ENCODE measurements around the gene BCL2L13.
"Not testable (repeated sequence)": the region's sequence is repeated elsewhere in the genome, so short reads cannot be mapped to it uniquely, and the experiment has no call there.

The BCL2L13 gene

DNA sequence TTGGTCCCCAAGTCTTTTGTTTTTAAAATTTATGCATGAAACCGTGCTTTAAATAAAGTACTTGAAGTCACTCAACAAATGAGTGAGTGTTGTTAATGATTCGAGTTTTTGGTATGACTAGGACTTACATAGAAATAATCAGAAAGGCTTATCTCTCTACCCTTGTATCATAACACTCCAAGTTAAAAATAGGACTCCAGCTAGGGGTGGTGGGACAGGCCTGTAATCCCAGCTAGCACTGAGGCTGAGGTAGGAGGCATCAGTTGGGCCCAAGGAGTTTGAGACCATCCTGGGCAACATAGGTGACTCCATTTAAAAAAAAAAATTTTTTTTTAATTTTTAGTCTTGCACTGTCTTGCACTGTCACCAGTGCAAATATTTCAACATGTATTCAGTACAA, 55.6 kb downstream of the BCL2L13 start:
- in situ Hi-C loops (cut with HindIII; ENCODE audit: low sequenced_read_pairs), result no loop called here

DNA sequence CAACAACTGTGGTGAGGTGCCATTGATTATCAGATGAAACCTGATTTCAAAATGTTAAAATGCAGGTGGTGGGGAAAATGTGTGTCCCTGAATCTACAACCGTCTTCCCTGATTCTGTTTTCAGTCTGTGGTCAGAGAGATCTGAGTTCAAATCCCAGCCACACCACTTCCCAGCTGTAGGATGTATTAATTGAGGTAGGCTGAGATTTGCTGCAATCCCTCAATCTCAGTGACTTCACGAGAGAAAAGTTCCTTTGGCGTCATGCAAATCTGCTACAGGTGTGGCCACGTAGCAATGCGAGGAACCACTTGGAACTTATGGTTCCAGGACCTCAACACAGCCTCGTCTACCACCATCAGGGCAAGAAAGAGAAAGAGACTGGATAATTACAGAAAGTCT, 56.2 kb downstream of the BCL2L13 start:
- in situ Hi-C loops (cut with HindIII; ENCODE audit: low sequenced_read_pairs), result no loop called here

DNA sequence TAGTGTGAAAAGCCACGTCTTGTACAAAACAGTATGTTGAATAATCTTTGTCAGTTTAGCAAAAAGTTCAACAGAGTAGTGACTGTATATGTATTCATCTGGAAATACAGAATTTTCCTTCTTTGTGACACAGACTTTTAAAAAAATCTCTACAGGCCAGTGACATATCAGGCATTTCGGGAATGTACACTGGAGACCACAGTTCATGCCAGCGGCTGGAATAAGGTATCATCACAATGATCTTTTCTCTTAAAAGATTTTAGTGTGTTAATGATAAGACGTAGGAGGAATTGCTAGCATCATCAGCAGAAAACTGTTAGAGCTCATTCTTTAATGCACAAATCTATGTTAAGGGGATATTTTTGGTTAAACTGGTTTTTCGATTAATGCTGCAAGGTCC, 57.4 kb downstream of the BCL2L13 start:
- in situ Hi-C loops (cut with HindIII; ENCODE audit: low sequenced_read_pairs), result no loop called here

DNA sequence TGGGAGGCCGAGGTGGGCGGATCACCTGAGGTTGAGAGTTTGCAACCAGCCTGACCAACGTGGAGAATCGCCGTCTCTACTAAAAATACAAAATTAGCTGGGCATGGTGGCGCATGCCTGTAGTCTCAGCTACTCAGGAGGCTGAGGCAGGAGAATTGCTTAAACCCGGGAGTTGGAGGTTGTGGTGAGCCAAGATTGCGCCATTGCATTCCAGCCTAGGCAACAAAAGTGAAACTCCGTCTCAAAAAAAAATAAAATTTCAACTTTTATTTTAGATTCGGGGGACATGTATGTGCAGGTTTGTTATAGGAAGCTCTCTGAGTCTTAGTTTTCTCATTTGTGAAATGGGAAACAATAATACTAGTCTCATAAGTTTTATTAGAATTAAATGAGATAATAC, 58.6 kb downstream of the BCL2L13 start:
- in situ Hi-C loops (cut with HindIII; ENCODE audit: low sequenced_read_pairs), result not testable (repeated sequence)

DNA sequence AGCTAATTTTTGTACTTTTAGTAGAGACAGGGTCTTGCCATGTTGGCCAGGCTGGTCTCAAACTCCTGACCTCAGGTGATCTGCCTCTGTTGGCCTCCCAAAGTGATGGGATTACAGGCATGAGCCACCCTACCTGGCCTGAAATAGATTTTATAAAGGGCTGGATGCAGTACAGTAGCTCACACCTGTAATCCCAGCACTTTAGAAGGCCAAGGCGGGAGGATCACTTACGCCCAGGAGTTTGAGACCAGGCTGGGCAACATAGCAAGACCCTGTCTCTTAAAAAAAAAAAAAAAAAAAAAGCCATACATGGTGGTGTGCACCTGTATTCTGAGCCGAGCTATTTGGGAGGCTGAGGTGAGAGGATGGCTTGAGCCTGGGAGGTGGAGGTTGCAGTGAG, 59.7 kb downstream of the BCL2L13 start:
- in situ Hi-C loops (cut with HindIII; ENCODE audit: low sequenced_read_pairs), result not testable (repeated sequence)

DNA sequence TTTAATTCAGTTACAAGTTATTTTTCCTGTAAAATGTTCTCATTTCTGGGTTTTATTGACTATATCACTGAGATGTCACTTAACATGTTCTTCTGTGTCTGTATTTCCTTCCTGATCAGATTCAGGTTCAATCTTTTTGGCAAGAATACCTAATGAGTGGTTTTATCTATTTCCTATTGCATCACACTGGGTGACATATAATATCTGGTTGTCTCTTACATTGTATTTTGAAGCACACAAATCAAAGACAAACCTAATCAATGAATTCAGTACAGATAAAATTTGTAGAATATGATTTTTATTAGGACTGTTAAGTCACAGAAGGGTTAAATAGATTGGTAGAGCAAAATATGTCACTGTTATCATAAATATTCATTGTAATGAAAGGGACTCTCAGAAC, 60.4 kb downstream of the BCL2L13 start:
- in situ Hi-C loops (cut with HindIII; ENCODE audit: low sequenced_read_pairs), result no loop called here

DNA sequence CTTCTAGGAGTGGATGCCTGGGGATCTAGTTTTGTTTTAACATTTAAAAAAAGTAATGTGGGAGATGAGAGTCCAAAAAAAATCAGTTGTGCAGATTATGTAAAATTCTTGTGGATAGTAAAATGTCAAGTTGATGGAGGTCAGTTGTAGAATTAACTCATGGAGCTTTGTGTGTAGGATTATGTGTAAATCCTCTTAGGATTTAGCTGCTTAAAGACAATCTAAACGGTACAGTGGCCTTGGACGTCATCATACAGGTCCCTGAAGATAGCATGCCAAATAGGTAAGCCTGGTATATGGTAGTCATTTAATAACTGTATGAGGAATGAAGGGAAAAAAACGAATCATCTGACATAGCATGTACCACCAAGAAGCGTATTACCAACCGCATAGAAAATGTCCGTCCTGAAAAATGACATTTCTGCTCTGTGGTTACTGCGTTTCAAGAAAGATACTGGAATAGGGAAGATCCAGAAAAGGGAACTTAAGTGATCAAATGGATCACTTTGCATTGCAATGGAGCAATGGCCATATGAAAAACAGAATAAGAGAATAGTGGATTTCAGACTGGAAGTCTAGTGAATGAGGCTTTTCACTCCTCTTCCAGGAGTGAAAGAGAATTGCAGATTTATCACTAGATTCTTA, 61.3 kb downstream of the BCL2L13 start:
- in situ Hi-C loops (cut with HindIII; ENCODE audit: low sequenced_read_pairs), result no loop called here

DNA sequence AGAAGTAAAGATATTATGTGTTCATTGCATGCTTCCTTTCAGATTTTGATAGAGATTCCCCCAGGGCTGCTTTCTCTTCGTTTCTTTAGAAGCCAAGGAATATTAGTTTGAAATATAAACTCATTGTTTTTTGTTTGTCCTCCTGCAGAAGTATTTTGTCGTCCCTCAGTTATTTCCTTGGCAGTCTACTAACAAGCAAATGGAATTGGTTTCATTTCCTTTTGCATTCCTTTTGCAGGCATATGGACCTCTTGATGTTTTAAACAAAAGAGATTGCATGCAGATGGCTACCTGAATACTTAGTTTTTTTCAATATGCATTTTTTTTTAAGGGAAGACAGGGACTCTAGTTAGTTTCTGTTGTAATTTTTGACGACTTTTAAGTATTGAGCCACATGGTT, 62.2 kb downstream of the BCL2L13 start:
- in situ Hi-C loops (cut with HindIII; ENCODE audit: low sequenced_read_pairs), result no loop called here

DNA sequence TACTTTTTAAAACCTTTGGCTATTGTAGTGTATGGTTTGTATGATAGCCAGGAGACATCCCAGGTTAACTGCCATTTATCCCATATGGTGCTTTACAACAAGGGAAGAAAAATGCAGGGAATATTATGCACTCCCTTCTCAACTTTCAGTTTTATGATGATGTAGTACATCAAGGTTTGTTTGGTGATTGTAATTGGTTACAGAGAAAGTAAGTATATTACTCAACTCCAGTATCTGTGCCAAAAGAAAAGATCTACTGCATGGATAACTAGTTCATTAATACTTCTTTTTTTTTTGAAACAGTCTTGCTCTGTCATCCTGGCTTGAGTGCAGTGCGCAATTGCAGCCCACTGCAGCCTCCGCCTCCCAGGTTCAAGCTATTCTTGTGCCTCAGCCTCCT, 65.3 kb downstream of the BCL2L13 start:
- in situ Hi-C loops (cut with HindIII; ENCODE audit: low sequenced_read_pairs), result no loop called here

DNA sequence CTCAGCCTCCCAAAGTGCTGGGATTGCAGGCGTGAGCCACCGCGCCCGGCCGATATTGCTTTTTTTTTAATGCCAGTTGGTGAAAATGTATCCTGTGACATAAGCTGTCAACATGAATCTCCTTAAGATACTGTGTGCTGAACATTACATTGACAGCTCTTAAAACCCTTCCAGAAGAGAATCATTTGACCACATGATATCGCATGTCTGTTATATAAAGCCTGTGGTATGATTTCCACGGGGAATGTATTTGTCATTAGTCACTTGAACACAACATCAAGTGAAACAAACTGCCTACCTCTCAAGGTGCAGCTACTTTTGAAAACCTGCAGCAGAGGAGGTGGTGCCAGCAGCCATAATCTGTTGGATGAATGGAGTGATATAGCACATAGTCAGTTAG, 67.0 kb downstream of the BCL2L13 start:
- in situ Hi-C loops (cut with HindIII; ENCODE audit: low sequenced_read_pairs), result no loop called here

DNA sequence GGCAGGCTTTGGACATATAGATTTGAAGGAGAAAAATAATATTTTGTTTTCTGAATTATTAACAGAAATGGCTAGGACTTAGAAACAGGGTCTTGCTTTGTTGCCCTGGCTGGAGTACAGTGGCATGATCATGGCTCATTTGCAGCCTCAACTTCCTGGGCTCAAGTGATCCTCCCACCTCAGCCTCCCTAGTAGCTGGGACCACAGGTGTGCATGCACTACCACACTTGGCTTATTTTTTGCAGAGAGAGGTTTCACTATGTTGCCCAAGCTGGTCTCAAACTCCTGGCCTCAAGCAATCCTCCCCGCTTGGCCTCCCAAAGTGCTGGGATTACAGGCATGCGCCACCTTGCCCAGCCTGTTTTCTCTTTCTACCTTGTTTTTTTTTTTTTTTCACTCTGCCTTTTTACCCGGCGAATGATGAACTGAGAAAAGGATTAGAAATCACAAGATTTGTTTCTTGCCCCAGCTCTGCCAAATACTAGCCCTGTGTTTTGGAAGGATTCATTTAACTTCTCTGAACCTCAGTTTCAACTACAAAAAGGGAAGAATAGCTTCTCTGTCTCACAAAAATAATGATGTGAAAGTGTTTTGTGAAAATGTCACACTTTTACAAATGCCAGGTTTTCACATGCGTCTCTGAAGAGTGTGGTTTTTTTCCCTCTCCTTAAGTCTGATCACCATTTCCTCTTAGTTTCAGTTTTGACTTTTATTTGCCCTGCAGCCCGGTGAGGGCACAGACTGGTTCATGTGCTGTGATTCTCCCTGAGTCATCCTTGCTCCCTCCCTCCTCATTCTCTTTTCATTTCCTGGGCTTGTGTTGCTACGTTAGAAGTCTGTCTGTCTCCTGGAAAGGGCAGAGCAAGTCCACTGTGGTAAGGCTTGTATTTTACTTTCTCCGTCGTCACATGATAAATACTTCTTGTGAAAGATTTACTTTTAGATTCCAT, 67.7 kb downstream of the BCL2L13 start:
- in situ Hi-C loops (cut with HindIII; ENCODE audit: low sequenced_read_pairs), result no loop called here

DNA sequence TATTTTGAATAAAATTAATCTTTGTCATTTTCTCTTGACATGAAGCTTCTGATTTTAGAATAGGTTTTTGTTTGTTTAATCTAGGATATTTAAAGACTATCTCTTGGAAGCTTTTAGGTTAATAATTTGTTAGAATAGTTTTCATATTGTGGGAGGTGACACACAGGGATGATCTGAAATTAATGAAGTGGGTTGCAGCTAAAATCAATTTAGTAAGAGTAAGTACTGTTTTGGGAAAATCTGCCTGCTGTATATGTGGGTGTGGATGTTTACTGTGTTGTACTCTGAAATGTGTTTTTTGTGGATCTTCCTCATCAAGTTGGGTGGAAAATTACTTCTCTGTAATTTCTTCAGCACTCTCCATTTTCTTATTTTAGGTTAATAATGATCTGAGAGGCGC, 68.4 kb downstream of the BCL2L13 start:
- in situ Hi-C loops (cut with HindIII; ENCODE audit: low sequenced_read_pairs), result no loop called here

DNA sequence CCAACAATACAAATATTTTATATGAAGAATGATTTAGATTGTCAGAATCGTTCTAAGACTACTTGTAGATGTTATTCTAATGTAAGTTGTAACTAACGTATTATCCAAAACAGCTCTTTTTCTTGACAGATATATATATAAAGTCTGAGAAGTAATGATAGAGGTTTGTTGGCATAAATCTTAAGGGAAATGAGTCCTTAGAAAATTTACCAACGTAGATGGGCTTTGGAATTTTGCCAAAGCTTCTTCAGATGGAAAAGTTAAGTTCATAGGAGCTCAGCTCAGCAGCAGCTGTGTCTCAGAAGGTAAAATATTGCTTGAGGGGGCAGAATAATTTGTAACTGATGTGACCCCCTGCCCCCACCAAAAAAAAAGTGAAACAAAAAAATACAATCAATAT, 69.0 kb downstream of the BCL2L13 start:
- in situ Hi-C loops (cut with HindIII; ENCODE audit: low sequenced_read_pairs), result no loop called here

DNA sequence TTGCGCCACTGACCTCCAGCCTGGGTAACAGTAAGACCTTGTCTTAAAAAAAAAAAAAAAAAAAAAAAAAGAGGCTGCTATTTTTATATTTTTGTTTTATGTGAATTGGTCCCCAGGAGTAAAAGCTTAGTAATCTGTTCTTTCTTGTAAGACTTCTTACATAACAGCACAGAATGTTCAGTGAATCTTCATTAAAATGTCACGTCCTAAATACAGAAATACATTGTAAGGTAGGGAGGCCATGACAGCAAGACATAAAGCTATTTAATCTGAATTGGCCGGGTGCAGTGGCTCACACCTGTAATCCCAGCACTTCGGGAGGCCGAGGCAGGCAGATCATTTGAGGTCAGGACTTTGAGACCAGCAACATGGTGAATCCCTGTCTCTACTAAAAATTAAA, 71.5 kb downstream of the BCL2L13 start:
- in situ Hi-C loops (cut with HindIII; ENCODE audit: low sequenced_read_pairs), result no loop called here

DNA sequence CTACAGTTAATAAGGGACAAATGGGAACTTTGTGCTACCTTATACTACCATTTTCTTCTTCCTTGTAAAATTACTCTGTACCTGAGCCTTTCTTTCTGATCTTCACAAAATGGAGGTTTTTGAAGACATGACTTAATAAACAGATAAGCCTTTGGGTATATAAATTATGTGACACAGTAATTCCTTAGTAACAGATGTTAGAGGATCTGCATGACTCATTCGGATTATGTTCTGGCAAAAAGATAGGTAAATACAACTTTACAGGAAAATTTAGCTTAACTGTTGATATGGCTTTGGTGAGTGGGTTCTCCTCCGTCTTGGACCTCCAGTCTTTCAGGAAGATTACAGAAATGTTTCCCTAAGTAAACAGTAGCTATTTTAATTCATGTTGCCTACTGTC, 73.9 kb downstream of the BCL2L13 start:
- in situ Hi-C loops (cut with HindIII; ENCODE audit: low sequenced_read_pairs), result no loop called here

DNA sequence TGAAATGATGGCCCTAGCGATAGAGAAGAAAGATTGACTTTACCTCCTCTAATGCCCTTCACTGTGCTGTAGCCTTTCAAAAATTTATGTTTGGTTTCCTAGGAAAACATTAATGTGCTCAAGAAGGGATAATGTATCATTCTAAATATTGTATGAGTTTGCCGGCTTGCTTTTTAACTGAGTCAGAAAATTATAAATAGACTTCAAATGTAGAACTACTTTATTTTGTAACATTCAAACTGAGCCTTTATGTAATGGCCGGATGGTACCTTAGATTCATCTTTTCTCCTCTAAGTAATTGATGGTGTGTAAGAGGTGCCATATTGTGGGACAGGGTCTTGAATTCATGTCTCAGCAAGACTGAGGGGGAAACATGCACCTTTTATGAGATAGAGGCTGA, 78.0 kb downstream of the BCL2L13 start:
- in situ Hi-C loops (cut with HindIII; ENCODE audit: low sequenced_read_pairs), result no loop called here

DNA sequence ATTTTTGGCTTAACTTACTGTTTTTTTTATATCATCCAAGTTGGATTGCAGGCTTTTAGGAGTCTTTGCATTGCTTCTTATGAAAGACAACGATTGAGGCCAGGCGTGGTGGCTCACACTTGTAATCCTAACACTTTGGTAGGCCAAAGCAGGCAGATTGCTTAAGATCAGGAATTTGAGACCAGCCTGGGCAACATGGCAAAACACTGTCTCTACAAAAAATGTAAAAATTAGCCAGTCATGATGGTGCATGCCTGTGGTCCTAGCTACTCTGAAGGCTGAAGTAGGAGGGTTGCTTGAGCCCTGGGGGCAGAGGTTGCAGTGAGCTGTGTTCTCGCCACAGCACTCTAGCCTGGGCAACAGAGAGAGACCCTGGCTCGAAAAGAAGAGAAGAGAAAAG, 79.2 kb downstream of the BCL2L13 start:
- in situ Hi-C loops (cut with HindIII; ENCODE audit: low sequenced_read_pairs), result no loop called here

DNA sequence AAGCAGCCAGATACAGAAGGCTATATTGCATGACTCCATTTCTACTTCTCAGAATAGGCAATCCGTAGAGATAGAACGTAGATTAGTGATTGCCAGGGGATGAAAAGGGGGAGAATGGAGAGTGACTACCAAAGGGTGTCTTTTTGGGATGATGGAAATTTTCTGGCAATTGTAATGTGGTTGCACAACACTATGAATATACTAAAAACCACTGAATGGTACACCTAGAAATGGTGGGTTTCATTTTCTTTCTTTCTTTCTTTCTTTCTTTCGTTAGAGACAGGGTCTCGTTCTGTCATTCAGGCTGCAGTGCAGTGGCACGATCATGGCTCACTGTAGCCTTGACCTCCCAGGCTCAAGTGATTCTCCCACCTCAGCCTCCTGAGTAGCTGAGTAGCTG, 81.4 kb downstream of the BCL2L13 start:
- in situ Hi-C loops (cut with HindIII; ENCODE audit: low sequenced_read_pairs), result no loop called here

DNA sequence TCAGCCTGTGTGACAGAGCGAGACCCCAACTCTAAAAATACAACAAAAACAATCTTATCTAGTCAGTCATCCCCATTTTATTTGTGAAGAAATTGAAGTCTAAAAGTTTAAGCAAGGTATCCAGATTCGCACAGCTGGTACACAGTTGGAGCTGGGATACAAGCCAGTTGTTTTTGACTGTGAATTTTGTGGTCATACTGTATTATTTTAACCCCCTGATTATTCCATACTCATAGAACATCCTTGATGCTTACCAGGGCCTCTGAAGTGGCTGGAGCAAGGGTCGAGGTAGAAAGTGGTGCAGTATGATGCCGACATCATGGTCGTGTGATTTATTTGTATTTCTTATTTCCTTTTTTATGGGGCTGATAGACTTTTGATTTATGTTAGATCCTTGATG, 85.7 kb downstream of the BCL2L13 start:
- in situ Hi-C loops (cut with HindIII; ENCODE audit: low sequenced_read_pairs), result no loop called here

DNA sequence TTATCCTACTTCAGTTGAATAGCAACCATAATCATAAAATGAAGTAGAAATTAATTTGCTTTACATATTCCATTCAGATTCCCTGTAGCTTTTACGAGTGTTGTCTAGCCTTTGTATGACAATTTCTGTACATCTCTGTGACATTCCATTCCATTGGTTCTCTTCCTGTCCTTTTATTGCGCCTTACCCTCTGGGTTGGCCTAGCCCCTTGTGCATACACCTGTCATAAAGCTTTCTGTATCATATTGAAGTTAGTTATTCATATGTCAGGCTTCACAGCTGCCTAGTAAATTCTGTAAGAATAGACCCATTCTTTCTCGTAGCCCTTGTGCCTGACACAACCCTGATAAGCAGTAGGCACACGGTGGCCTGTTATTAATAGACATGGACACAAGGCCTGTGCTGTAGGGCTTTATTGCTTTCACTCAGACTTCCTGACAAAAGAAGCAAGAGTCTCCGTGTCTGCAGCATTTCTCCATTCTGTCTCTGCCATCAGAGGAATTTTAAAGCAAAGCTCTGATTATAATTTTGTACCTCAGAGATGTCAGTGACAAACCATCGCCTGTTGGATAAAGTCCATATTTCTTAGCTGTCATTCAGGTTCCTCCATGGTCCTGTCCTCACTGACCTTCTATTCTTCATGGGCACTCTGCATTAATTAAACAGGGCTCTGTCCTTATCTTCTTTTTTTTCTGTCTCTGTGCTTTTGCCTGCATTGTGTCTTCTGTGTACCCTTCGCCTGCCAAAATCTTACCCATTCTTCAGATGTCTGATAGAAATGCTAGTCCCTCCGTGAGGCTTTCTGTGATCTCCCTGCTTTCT, 86.3 kb downstream of the BCL2L13 start:
- in situ Hi-C loops (cut with HindIII; ENCODE audit: low sequenced_read_pairs), result no loop called here

DNA sequence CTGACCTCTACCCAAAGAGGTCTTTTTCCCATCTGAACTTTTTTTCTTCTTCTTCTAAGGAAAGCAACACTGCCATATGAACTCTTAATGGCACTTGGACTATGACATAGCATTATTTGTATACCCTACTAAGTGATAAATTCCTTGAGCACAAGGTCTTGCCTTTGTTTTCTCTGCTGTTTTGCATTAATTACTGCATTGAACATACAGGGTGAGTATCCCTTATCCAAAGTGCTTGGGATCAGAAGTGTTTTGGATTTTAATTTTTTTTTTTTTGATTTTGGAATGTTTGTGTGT, 86.9 kb downstream of the BCL2L13 start:
- in situ Hi-C loops (cut with HindIII; ENCODE audit: low sequenced_read_pairs), result no loop called here

Measured in DLD1 (cell line).